H9 (cell line): ENCODE results near the gene TGM3. TPM values are rescaled to one million over a fixed set of nuclear protein-coding genes. Genes with fewer than 3 reads are reported as not detected.

ENCODE experiments used
- DNase-seq: peaks from one replicate; pipeline ENCODE4 v3.0.0-alpha.2; 2017
- H2AFZ ChIP-seq: one replicate; pipeline ENCODE4 v1.6.1; 2013; ENCODE audit warnings: mild to moderate bottlenecking, low read length, control low read depth, moderate library complexity
- H2AK5ac ChIP-seq: 2 replicates; pipeline ENCODE4 v1.6.1; 2013; ENCODE audit warnings: low read length, control low read depth, mixed read lengths; ENCODE audit not compliant: insufficient read length
- H2BK120ac ChIP-seq: one replicate; pipeline ENCODE4 v1.6.1; 2013; ENCODE audit warnings: low read depth, mild to moderate bottlenecking, low read length, control low read depth, inconsistent platforms; ENCODE audit not compliant: poor library complexity, severe bottlenecking
- H2BK12ac ChIP-seq: 2 replicates; pipeline ENCODE4 v1.6.1; 2013; ENCODE audit warnings: low read length, control low read depth, mixed read lengths, low read depth; ENCODE audit not compliant: insufficient read length
- H2BK15ac ChIP-seq: 2 replicates; pipeline ENCODE4 v1.6.1; 2013; ENCODE audit warnings: low read depth, low read length, control low read depth
- H2BK20ac ChIP-seq: one replicate; pipeline ENCODE4 v1.6.1; 2013; ENCODE audit warnings: low read depth, mild to moderate bottlenecking, low read length, control low read depth, inconsistent platforms; ENCODE audit not compliant: poor library complexity, severe bottlenecking
- H2BK5ac ChIP-seq: 2 replicates; pipeline ENCODE4 v1.6.1; 2013; ENCODE audit warnings: low read length, control low read depth, mixed read lengths; ENCODE audit not compliant: insufficient read length
- H3K14ac ChIP-seq: 2 replicates; pipeline ENCODE4 v1.6.1; 2013; ENCODE audit warnings: low read length, control low read depth; ENCODE audit not compliant: insufficient read depth
- H3K18ac ChIP-seq: 2 replicates; pipeline ENCODE4 v1.6.1; 2013; ENCODE audit warnings: low read depth, mild to moderate bottlenecking, mixed read lengths, low read length, control low read depth; ENCODE audit not compliant: insufficient read length
- H3K23ac ChIP-seq: 2 replicates; pipeline ENCODE4 v1.6.1; 2013; ENCODE audit warnings: low read length, control low read depth, mixed read lengths, low read depth; ENCODE audit not compliant: insufficient read length
- H3K23me2 ChIP-seq: 2 replicates; pipeline ENCODE4 v1.6.1; 2013; ENCODE audit warnings: low read depth, mild to moderate bottlenecking, mixed read lengths, low read length, control low read depth; ENCODE audit not compliant: insufficient read length, poor library complexity, severe bottlenecking
- H3K27ac ChIP-seq: 2 replicates; pipeline ENCODE4 v1.5.1; 2013; ENCODE audit warnings: low read length, control low read depth, mixed read lengths, low read depth; ENCODE audit not compliant: insufficient read length
- H3K27me3 ChIP-seq: 2 replicates; pipeline ENCODE4 v1.6.1; 2013; ENCODE audit warnings: low read length, control low read depth, inconsistent platforms; ENCODE audit not compliant: insufficient read depth
- H3K4ac ChIP-seq: 2 replicates; pipeline ENCODE4 v1.6.1; 2013; ENCODE audit warnings: low read depth, mild to moderate bottlenecking, control low read depth, inconsistent platforms, low read length, moderate library complexity
- H3K4me1 ChIP-seq: 2 replicates; pipeline ENCODE4 v1.6.1; 2013; ENCODE audit warnings: low read length, control low read depth, inconsistent platforms; ENCODE audit not compliant: insufficient read depth
- H3K4me2 ChIP-seq: 2 replicates; pipeline ENCODE4 v1.6.1; 2013; ENCODE audit warnings: low read length, control low read depth, mixed read lengths; ENCODE audit not compliant: insufficient read length, insufficient read depth
- H3K56ac ChIP-seq: 2 replicates; pipeline ENCODE4 v1.6.1; 2013; ENCODE audit warnings: low read depth, mild to moderate bottlenecking, mixed read lengths, low read length, control low read depth; ENCODE audit not compliant: insufficient read length
- H3K79me1 ChIP-seq: 2 replicates; pipeline ENCODE4 v1.6.1; 2013; ENCODE audit warnings: low read depth, mild to moderate bottlenecking, moderate library complexity, low read length, control low read depth, inconsistent platforms; ENCODE audit not compliant: insufficient read depth, poor library complexity, severe bottlenecking
- H3K79me2 ChIP-seq: 2 replicates; pipeline ENCODE4 v1.6.1; 2013; ENCODE audit warnings: low read length, control low read depth, inconsistent platforms; ENCODE audit not compliant: insufficient read depth
- H3K9ac ChIP-seq: 2 replicates; pipeline ENCODE4 v1.6.1; 2013; ENCODE audit warnings: low read length, control low read depth, mixed read lengths; ENCODE audit not compliant: insufficient read length; ENCODE audit errors: extremely low read depth
- H3K9me3 ChIP-seq: one replicate; pipeline ENCODE4 v1.6.1; 2013; ENCODE audit warnings: low read depth, low read length, inconsistent platforms; ENCODE audit not compliant: control insufficient read depth
- H3T11ph ChIP-seq: one replicate; pipeline ENCODE4 v1.6.1; 2013; ENCODE audit warnings: mild to moderate bottlenecking, low read length, control low read depth, inconsistent platforms
- H4K20me1 ChIP-seq: one replicate; pipeline ENCODE4 v1.6.1; 2013; ENCODE audit not compliant: control insufficient read depth, insufficient read length, insufficient read depth
- H4K5ac ChIP-seq: 2 replicates; pipeline ENCODE4 v1.6.1; 2013; ENCODE audit warnings: low read depth, mild to moderate bottlenecking, mixed read lengths, low read length, control low read depth; ENCODE audit not compliant: insufficient read length
- H4K8ac ChIP-seq: replicated peaks from 2 replicates; pipeline ENCODE4 v1.6.1; 2013; ENCODE audit warnings: low read length, control low read depth, mixed read lengths, low read depth; ENCODE audit not compliant: insufficient read length
- H4K91ac ChIP-seq: 2 replicates; pipeline ENCODE4 v1.6.1; 2013; ENCODE audit warnings: low read depth, mild to moderate bottlenecking, moderate library complexity, mixed read lengths, low read length, control low read depth; ENCODE audit not compliant: insufficient read length
- H3K27ac Mint-ChIP-seq, 3 experiments: 2 replicates in 2 of 3; 3 replicates in 1 of 3; pipeline ENCODE4 v1.8.0; 2020 to 2021; ENCODE audit warnings: mixed read lengths in 3 of 3, mild to moderate bottlenecking in 1 of 3, moderate library complexity in 1 of 3
- H3K27me3 Mint-ChIP-seq: 2 replicates; pipeline ENCODE4 v1.8.0; 2021; ENCODE audit warnings: low read depth, mild to moderate bottlenecking, moderate library complexity, mixed read lengths
- H3K36me3 Mint-ChIP-seq, 3 experiments: 2 replicates in 2 of 3; 3 replicates in 1 of 3; pipeline ENCODE4 v1.8.0; 2020 to 2021; ENCODE audit warnings: low read depth in 3 of 3, mixed read lengths in 3 of 3; ENCODE audit not compliant: insufficient read depth in 1 of 3
- H3K4me1 Mint-ChIP-seq, 2 experiments: 2 replicates each; pipeline ENCODE4 v1.8.0; 2020; ENCODE audit warnings: mixed read lengths in 2 of 2
- H3K4me3 Mint-ChIP-seq, 2 experiments: 2 replicates in 1 of 2; 3 replicates in 1 of 2; pipeline ENCODE4 v1.8.0; 2020 to 2021; ENCODE audit warnings: mild to moderate bottlenecking in 2 of 2, mixed read lengths in 2 of 2, moderate library complexity in 1 of 2
- H3K9me3 Mint-ChIP-seq, 2 experiments: 2 replicates in 1 of 2; 3 replicates in 1 of 2; pipeline ENCODE4 v1.8.0; 2020; ENCODE audit warnings: mild to moderate bottlenecking in 2 of 2, mixed read lengths in 2 of 2, moderate library complexity in 1 of 2
- CTCF ChIP-seq: fragments of 200-600 bp; sonication (generic); conservative IDR thresholded peaks from 3 replicates; pipeline ENCODE4 v1.8.0; 2021; ENCODE audit warnings: antibody characterized with exemption, mild to moderate bottlenecking
- WGBS: extraction: QIAGEN DNeasy Blood & Tissue Kit; methylation state at CpG from one replicate; pipeline ENCODE4 v1.1.7; 2013; ENCODE audit warnings: missing lambda C conversion rate, low lambda C conversion rate, mixed read lengths; ENCODE audit not compliant: insufficient read length; ENCODE audit errors: extremely low coverage; 5-methylcytosine and 5-hydroxymethylcytosine counted together
- total RNA-seq: library from RNA; stranded (reverse); gene quantifications from 2 replicates; pipeline ENCODE4 v1.2.1, GENCODE V29; 2021

The TGM3 gene
- total RNA-seq, 1 experiment from 2014 or later: not detected

GRCh38 chr20:2279253-2279779, 16.5 kb upstream of the TGM3 start:
- H3K14ac ChIP-seq: no peak overlapping the region
- no peak overlapping the region for H2AFZ ChIP-seq
- H4K5ac ChIP-seq: no peak overlapping the region
- no peak overlapping the region for H3K23ac ChIP-seq
- no peaks in the 10 kb centered on the region for H3K79me1 ChIP-seq
- H2BK20ac ChIP-seq: no peak overlapping the region
- H3K9me3 Mint-ChIP-seq: peaks cover 12% of the 10 kb centered on the region in 2 experiments; a peak in 3 of 5 replicates
- H3K27ac Mint-ChIP-seq: no peak overlapping the region
- H4K8ac ChIP-seq: no peak overlapping the region
- no peak overlapping the region for H2BK5ac ChIP-seq
- no peaks in the 10 kb centered on the region for H3K4me1 ChIP-seq
- H3K18ac ChIP-seq: no peak overlapping the region
- H3K23me2 ChIP-seq: no peaks in the 10 kb centered on the region
- H3K9ac ChIP-seq: no peak overlapping the region
- H4K91ac ChIP-seq: no peak overlapping the region
- no peak overlapping the region for H3K4me2 ChIP-seq
- no peaks in the 10 kb centered on the region for H3K9me3 ChIP-seq
- H4K20me1 ChIP-seq: no peaks in the 10 kb centered on the region
- H2BK15ac ChIP-seq: no peak overlapping the region
- no CpG with 5 or more reads among the region's 5 CpGs for WGBS
- H3K27me3 ChIP-seq: no peaks in the 10 kb centered on the region
- peaks cover 0 to 4% of the 10 kb centered on the region in 2 experiments; a peak in 2 of 4 replicates for H3K4me1 Mint-ChIP-seq
- H3K27ac ChIP-seq: no peak overlapping the region
- H3K27me3 Mint-ChIP-seq: peaks cover 9% of the 10 kb centered on the region; the same call in 1 of the 2 replicates
- no peaks in the 10 kb centered on the region for H3K79me2 ChIP-seq
- H2AK5ac ChIP-seq: no peak overlapping the region
- no peak overlapping the region for H3K56ac ChIP-seq
- H2BK12ac ChIP-seq: no peak overlapping the region
- H3K4ac ChIP-seq: no peak overlapping the region
- no peak overlapping the region for H3K4me3 Mint-ChIP-seq
- H3K36me3 Mint-ChIP-seq: peaks cover 0 to 4% (median 2%) of the 10 kb centered on the region in 3 experiments; a peak in 3 of 7 replicates
- no peak for DNase-seq
- H3T11ph ChIP-seq: no peak overlapping the region
- TF ChIP-seq CTCF: no peak
- H2BK120ac ChIP-seq: no peak overlapping the region
